IMR-90 (cell line): Measurements from ENCODE around the gene RAET1G. TPM values are rescaled to one million over a fixed set of nuclear protein-coding genes. Genes with fewer than 3 reads are reported as not detected.

ENCODE experiments used
- ATAC-seq: fragments of 200-7000 bp; cut with Tn5 transposase; 2 replicates; pipeline ENCODE4 v1.9.1; 2020; ENCODE audit warnings: low read depth, mild to moderate bottlenecking, moderate library complexity
- BruUV-seq: library from RNA; stranded (reverse); fragments of 400-500 nt; replicated peaks from 2 replicates; lab custom pipeline; 2021; lab: Mats Ljungman, UMichigan
- CTCF ChIA-PET: fragments of 300-600 bp; formaldehyde crosslinking; extraction: SDS; loops from one replicate; lab custom pipeline; 2021; ENCODE audit warnings: antibody characterized with exemption; lab: Yijun Ruan, JAX
- POLR2A ChIA-PET: fragments of 300-600 bp; sonication (Branson Sonifier 250); formaldehyde crosslinking; loops from one replicate; lab custom pipeline; 2022; ENCODE audit warnings: antibody characterized with exemption; ENCODE audit not compliant: unreplicated experiment; lab: Charles Lee
- DNase-seq: peaks from one replicate; pipeline ENCODE4 v3.0.0; 2013
- H2AFZ ChIP-seq: replicated peaks from 2 replicates; pipeline ENCODE3; 2013; ENCODE audit warnings: low read length, mild to moderate bottlenecking; ENCODE audit not compliant: poor library complexity
- H2AK5ac ChIP-seq: 2 replicates; pipeline ENCODE4 v1.6.1; 2013; ENCODE audit warnings: low read depth, low read length, inconsistent platforms
- H2AK9ac ChIP-seq: replicated peaks from 2 replicates; pipeline ENCODE3; 2013; ENCODE audit warnings: mild to moderate bottlenecking, low read depth, low read length, moderate library complexity; ENCODE audit not compliant: poor library complexity
- H2BK120ac ChIP-seq: 2 replicates; pipeline ENCODE4 v1.6.1; 2013; ENCODE audit warnings: low read depth, low read length, inconsistent platforms
- H2BK15ac ChIP-seq: 3 replicates; pipeline ENCODE4 v1.6.1; 2013; ENCODE audit warnings: low read depth, low read length, inconsistent platforms
- H2BK20ac ChIP-seq: 2 replicates; pipeline ENCODE4 v1.6.1; 2013; ENCODE audit warnings: low read depth, mild to moderate bottlenecking, inconsistent platforms, low read length, moderate library complexity
- H2BK5ac ChIP-seq: 2 replicates; pipeline ENCODE4 v1.6.1; 2013; ENCODE audit warnings: mild to moderate bottlenecking, low read depth, low read length, inconsistent platforms; ENCODE audit not compliant: poor library complexity, severe bottlenecking
- H3K14ac ChIP-seq: replicated peaks from 2 replicates; pipeline ENCODE4 v1.6.1; 2013; ENCODE audit warnings: low read depth, low read length, inconsistent platforms
- H3K18ac ChIP-seq: 2 replicates; pipeline ENCODE4 v1.6.1; 2013; ENCODE audit warnings: low read depth, low read length, control low read depth
- H3K23ac ChIP-seq: 2 replicates; pipeline ENCODE4 v1.6.1; 2013; ENCODE audit warnings: low read depth, low read length, inconsistent platforms
- H3K27ac ChIP-seq: 2 replicates; pipeline ENCODE4 v1.5.1; 2013; ENCODE audit warnings: mild to moderate bottlenecking, control low read depth, low read length; ENCODE audit not compliant: insufficient read depth
- H3K27me3 ChIP-seq: 2 replicates; pipeline ENCODE4 v1.6.1; 2013; ENCODE audit warnings: low read length; ENCODE audit not compliant: control insufficient read depth, insufficient read depth
- H3K36me3 ChIP-seq: 2 replicates; pipeline ENCODE4 v1.6.1; 2013; ENCODE audit warnings: low read length, mixed read lengths; ENCODE audit not compliant: control insufficient read depth, insufficient read depth
- H3K4ac ChIP-seq: 2 replicates; pipeline ENCODE4 v1.6.1; 2013; ENCODE audit warnings: low read depth, low read length, inconsistent platforms
- H3K4me1 ChIP-seq: 2 replicates; pipeline ENCODE4 v1.6.1; 2013; ENCODE audit warnings: low read length, mixed read lengths; ENCODE audit not compliant: control insufficient read depth, insufficient read depth
- H3K4me2 ChIP-seq: 2 replicates; pipeline ENCODE4 v1.6.1; 2013; ENCODE audit warnings: low read depth, mild to moderate bottlenecking, control low read depth, low read length, moderate library complexity
- H3K4me3 ChIP-seq: 2 replicates; pipeline ENCODE4 v1.5.1; 2013; ENCODE audit warnings: low read depth, mild to moderate bottlenecking, control low read depth, low read length, moderate library complexity; ENCODE audit not compliant: insufficient read depth
- H3K56ac ChIP-seq: 2 replicates; pipeline ENCODE4 v1.6.1; 2013; ENCODE audit warnings: low read length, inconsistent platforms; ENCODE audit not compliant: insufficient read depth; ENCODE audit errors: extremely low read depth
- H3K79me1 ChIP-seq, 2 experiments: 2 replicates each; pipeline ENCODE4 v1.6.1; 2013; ENCODE audit warnings: low read length in 2 of 2, inconsistent platforms in 1 of 2, low read depth in 1 of 2
- H3K9ac ChIP-seq: 2 replicates; pipeline ENCODE4 v1.6.1; 2013; ENCODE audit warnings: low read depth, low read length, control low read depth
- H3K9me1 ChIP-seq: 2 replicates; pipeline ENCODE4 v1.6.1; 2013; ENCODE audit warnings: low read length, inconsistent platforms; ENCODE audit not compliant: insufficient read depth
- H3K9me3 ChIP-seq: 2 replicates; pipeline ENCODE4 v1.6.1; 2013; ENCODE audit warnings: low read length; ENCODE audit not compliant: control insufficient read depth, insufficient read depth
- H4K20me1 ChIP-seq: 2 replicates; pipeline ENCODE4 v1.6.1; 2013; ENCODE audit warnings: low read length, inconsistent platforms; ENCODE audit not compliant: insufficient read depth
- H4K5ac ChIP-seq: 2 replicates; pipeline ENCODE4 v1.6.1; 2013; ENCODE audit warnings: mild to moderate bottlenecking, low read depth, low read length, control low read depth
- H4K8ac ChIP-seq, 2 experiments: 2 replicates each; pipeline ENCODE4 v1.6.1; 2013; ENCODE audit warnings: low read depth in 2 of 2, low read length in 2 of 2, control low read depth in 1 of 2, inconsistent platforms in 1 of 2
- H4K91ac ChIP-seq: 2 replicates; pipeline ENCODE4 v1.6.1; 2013; ENCODE audit warnings: low read depth, low read length, inconsistent platforms; ENCODE audit not compliant: insufficient read depth
- CTCF ChIP-seq: conservative IDR thresholded peaks from 2 replicates; pipeline ENCODE4 v1.5.1; 2012; ENCODE audit warnings: mild to moderate bottlenecking, low read depth, low read length, improper control_type of control experiment
- MAZ ChIP-seq: IDR thresholded peaks from 2 replicates; pipeline ENCODE4 v1.6.1; 2012; ENCODE audit warnings: low read depth, mild to moderate bottlenecking, low read length, improper control_type of control experiment, moderate library complexity, borderline replicate concordance
- MXI1 ChIP-seq: IDR thresholded peaks from 2 replicates; pipeline ENCODE4 v1.6.1; 2012; ENCODE audit warnings: low read depth, mild to moderate bottlenecking, low read length, moderate library complexity, borderline replicate concordance
- POLR2A ChIP-seq: IDR thresholded peaks from 2 replicates; pipeline ENCODE4 v1.6.1; 2012; ENCODE audit warnings: mild to moderate bottlenecking, low read depth, low read length
- RAD21 ChIP-seq: IDR thresholded peaks from 2 replicates; pipeline ENCODE4 v1.6.1; 2012; ENCODE audit warnings: low read length, improper control_type of control experiment
- RCOR1 ChIP-seq: IDR thresholded peaks from 2 replicates; pipeline ENCODE4 v1.6.1; 2012; ENCODE audit warnings: mild to moderate bottlenecking, low read length, improper control_type of control experiment; ENCODE audit not compliant: insufficient replicate concordance
- SMC3 ChIP-seq: fragments of 150-350 bp; IDR thresholded peaks from 2 replicates; pipeline ENCODE4 v1.6.1; 2016; ENCODE audit warnings: low read depth, mild to moderate bottlenecking, antibody characterized with exemption, low read length, moderate library complexity
- USF2 ChIP-seq: fragments of 150-350 bp; IDR thresholded peaks from 2 replicates; pipeline ENCODE4 v1.6.1; 2017; ENCODE audit warnings: mild to moderate bottlenecking, antibody characterized with exemption, low read length, low read depth
- WGBS, 2 experiments: methylation state at CpG; one replicate each; pipeline versions ENCODE4 v1.1.5 to v1.1.7; 2013; ENCODE audit warnings: missing lambda C conversion rate in 2 of 2; ENCODE audit not compliant: insufficient read length in 1 of 2; ENCODE audit errors: extremely low coverage in 2 of 2; 5-methylcytosine and 5-hydroxymethylcytosine counted together
- dilution Hi-C: fragments of 300-500 bp; cut with HindIII; formaldehyde crosslinking; loops from one replicate; pipeline ENCODE4 v1.14.3; 2018; ENCODE audit warnings: low sequenced_read_pairs; ENCODE audit not compliant: unreplicated experiment
- in situ Hi-C: fragments of 300-500 bp; cut with MboI; formaldehyde crosslinking; loops from 3 replicates; pipeline ENCODE4 v1.14.3; 2019; ENCODE audit warnings: low sequenced_read_pairs, inconsistent platforms, mixed read lengths
- intact Hi-C: fragments of 100-400 bp; cut with micrococcal nuclease; formaldehyde crosslinking; loops from 2 replicates; pipeline ENCODE4 v1.10.0; 2022
- polyA plus RNA-seq, 3 experiments: library from polyadenylated mRNA; depleted of rRNA; stranded (reverse); fragments of >200 nt; gene quantifications; 2 replicates each; pipeline ENCODE4 v1.2.3, GENCODE V29; 2012; ENCODE audit warnings: low replicate concordance in 1 of 3
- total RNA-seq: library from RNA; depleted of rRNA; stranded (reverse); fragments of >200 nt; gene quantifications from 2 replicates; pipeline ENCODE4 v1.2.3, GENCODE V29; 2012

The RAET1G gene
- total and polyA plus RNA-seq, 2 of the 4 experiments (the other 2 are of a cell fraction): 1.3 to 4.2 TPM

GRCh38 chr6:149891259-149891658, 31.7 kb downstream of the RAET1G start:
- in situ Hi-C loops: no loop called here
- dilution Hi-C loops: no loop called here
- H3K27me3 ChIP-seq: no peaks in the 10 kb centered on the region
- no peak overlapping the region for H2AFZ ChIP-seq
- H4K20me1 ChIP-seq: no peaks in the 10 kb centered on the region
- no CpG with 5 or more reads among the region's 3 CpGs for WGBS, 2 experiments
- no peak overlapping the region for H2AK9ac ChIP-seq
- H3K14ac ChIP-seq: no peak overlapping the region
- H3K9me1 ChIP-seq: peaks cover 13% of the 10 kb centered on the region
- no peaks in the 10 kb centered on the region for H3K36me3 ChIP-seq
- no peak overlapping the region for H3K56ac ChIP-seq
- H3K9ac ChIP-seq: no peak overlapping the region
- no peak overlapping the region for H3K4me3 ChIP-seq
- ATAC-seq: no peak
- peaks cover 26% of the 10 kb centered on the region for H3K4me1 ChIP-seq
- no peak overlapping the region for H4K8ac ChIP-seq
- ChIA-PET POLR2A (no interaction called here), CTCF (no interaction called here)
- H3K23ac ChIP-seq: no peak overlapping the region
- no peak overlapping the region for H3K18ac ChIP-seq
- no peak overlapping the region for H3K27ac ChIP-seq
- no peak overlapping the region for H3K4me2 ChIP-seq
- intact Hi-C loops: no loop called here
- H3K9me3 ChIP-seq: no peaks in the 10 kb centered on the region
- no peak overlapping the region for H3K4ac ChIP-seq
- H2BK15ac ChIP-seq: no peak overlapping the region
- H4K91ac ChIP-seq: no peak overlapping the region
- peaks cover 0 to 8% of the 10 kb centered on the region in 2 experiments; a peak in 1 of 4 replicates for H3K79me1 ChIP-seq
- BruUV-seq: no TSS peak
- no peak overlapping the region for H2BK20ac ChIP-seq
- no peak overlapping the region for H2BK5ac ChIP-seq
- DNase-seq: no peak
- H2BK120ac ChIP-seq: no peak overlapping the region
- H2AK5ac ChIP-seq: no peak overlapping the region
- H4K5ac ChIP-seq: no peak overlapping the region
- TF ChIP-seq RAD21: no peak
- TF ChIP-seq RCOR1: no peak
- no peak for TF ChIP-seq CTCF
- no peak for TF ChIP-seq MAZ
- no peak for TF ChIP-seq POLR2A
- TF ChIP-seq USF2: no peak
- no peak for TF ChIP-seq MXI1
- no peak for TF ChIP-seq SMC3
